Raji (cell line): ENCODE results near the gene EPHX1.

Experiments
- POLR2A ChIP-seq: IDR thresholded peaks from 2 replicates; pipeline ENCODE4 v1.6.1; 2011; ENCODE audit warnings: low read depth, low read length, control low read depth; ENCODE audit not compliant: insufficient read depth

Gene EPHX1

DNA sequence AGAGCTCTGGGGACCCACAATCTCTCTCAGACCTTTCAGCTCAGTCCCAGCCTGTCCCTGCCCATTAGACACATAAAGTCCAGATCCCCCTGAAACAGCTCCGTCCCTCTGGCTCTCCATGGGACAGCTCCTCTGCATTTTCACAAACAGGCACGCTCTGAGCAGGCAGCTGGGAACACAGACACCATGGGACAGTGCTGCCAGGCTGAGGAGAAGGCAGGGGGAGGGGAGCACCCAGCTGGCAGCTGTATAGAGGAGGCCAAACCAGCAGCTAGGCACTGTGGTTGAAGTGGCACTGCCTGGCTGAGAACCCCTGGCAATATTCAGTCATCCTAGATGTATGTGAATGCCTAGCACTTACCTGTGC, 70.3 kb downstream of the EPHX1 start:
- TF ChIP-seq POLR2A, result no peak

DNA sequence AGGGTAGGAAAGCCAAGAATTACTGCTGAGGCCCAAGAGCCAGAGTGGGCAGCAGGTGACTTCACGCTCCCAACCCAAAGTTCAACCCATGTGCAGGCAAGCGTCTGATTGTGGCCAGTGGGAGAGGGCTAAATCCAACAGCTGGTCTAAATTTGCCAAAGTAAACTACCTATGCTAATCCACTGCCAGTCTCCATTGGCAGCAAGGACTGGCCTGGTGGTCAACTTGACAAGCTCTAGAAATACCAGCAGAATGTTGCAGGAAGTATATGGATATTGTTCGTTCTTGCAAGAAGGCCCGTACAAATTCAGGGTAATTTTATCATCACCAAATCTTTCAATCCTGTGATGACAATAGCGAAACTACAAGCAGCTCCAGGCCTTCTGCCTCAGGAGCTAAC, 70.7 kb downstream of the EPHX1 start:
- TF ChIP-seq POLR2A, result no peak

DNA sequence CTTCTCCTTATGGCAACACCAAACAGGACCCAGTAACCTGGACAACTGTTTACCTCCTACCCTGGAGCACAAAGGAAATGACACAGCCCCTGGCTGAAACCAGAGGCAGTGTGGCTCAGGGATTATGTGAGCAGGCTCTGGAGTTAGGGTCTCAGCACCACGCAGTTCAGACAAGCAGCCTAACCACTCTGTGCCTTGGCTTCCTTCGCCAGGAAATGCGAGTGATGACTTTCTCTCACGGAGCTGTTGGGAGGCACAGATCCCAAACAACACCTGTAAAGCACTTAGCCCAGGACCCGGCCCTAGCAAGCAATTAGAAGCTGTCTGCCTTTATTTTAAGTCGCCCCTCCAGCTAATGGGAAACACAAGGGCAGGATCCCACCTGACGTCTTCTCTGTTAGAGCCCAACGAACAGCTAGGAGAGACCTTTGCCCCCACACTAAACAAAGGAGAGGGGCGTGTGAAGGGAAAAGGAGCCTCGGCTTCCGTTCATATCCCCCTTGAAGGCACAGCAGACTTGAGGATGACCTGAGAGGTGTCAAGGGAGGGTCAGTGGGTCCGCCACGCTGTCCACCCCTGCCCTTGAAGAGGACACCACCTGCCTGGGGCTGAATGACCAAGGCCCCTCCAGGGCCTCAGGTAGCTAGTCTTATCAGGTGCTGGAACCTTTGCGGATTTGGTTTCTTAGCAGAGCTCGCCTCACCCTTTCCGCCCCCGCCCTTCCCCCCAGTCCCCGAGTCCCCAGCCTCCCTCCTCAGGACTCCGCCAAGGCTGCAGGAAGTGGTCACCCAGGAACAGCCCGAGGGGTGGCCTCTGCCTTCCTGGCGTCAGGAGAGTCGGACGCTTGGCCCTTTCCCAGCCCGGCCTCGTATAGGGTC, 71.4 kb downstream of the EPHX1 start:
- no peak for TF ChIP-seq POLR2A

DNA sequence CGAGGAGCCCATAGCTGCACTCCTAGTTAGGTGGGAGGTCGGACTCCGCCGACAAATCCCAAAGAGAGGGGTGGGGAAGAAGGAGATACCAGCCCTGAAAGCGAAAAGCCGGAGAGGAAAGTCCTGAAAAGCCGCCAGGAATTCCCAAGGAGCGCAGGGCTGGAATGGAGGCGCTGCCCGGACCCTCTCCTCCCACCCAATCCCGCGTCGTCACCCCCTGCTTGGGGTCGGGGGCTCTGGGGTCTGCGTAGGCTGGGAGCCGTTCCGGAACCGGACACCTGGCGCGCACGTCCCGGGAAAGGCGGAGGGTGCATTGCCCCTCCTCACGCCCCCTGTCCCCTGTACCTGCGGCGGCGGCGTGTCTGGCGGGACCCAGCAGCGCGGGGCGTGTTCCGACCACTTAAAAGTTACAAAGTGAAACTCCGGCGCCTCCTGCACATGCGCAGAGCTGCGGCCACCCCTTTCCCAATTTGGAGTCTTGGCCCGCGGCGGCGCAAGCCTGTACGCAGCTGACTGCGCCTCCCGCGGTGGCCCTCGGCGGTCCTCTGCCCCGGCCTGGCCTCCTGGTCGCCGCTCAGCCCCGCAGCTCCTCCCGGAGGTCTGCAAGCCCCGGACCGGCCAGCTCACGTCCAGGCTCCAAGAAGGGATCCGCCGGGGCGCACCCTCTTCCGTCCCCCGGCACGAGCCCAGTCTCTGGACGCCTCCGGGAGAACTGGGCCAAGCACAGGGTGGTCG, 72.2 kb downstream of the EPHX1 start, which contains the start of gene TMEM63A:
Gene TMEM63A (minus strand): TSS at position 422 of the 735 bp plus-strand sequence. CDS start 4,800 bp downstream, outside the sequence.
- TF ChIP-seq POLR2A, result peak; percentile 67

DNA sequence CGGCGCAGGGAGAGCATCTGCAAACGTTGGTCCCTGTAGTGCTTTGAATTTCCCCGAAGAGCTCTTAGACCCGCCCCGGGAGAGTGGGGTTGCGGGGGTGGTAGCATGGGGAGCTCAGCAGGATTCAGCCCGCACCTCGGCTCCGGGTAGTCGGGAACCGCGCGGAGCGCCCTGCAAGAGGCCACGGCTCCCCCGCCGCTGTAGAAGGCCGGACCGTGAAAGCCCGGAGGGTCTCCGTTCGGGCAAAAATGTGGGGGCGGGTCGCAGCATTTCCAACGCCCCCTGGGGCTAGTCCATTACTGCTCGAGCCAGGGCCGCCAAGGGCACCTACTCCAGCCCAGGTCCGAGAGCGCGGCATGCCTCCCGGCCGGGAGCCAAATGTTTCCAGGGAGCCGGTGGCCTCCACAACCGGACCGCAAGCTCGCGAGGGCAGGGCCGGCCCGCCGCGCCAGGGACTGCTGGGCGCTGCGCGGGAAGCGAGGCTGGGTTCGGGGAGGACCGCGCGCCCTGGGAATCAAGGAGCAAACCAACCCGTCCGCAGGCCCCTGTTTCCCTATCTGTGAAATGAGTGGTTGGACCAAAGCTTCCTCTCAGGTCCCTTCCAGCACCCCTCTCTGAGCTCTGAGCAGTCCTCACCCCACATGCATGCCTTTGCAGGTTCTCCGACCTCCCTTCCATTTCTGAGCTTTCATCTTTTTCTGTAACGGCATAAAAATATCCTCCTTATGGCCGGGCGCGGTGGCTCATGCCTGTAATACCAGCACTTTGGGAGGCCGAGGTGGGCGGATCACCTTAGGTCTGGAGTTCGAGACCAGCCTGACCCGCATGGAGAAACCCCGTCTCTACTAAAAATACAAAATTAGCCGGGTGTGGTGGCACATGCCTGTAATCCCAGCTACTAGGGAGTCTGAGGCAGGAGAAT, 73.0 kb downstream of the EPHX1 start:
- TF ChIP-seq POLR2A, result no peak

DNA sequence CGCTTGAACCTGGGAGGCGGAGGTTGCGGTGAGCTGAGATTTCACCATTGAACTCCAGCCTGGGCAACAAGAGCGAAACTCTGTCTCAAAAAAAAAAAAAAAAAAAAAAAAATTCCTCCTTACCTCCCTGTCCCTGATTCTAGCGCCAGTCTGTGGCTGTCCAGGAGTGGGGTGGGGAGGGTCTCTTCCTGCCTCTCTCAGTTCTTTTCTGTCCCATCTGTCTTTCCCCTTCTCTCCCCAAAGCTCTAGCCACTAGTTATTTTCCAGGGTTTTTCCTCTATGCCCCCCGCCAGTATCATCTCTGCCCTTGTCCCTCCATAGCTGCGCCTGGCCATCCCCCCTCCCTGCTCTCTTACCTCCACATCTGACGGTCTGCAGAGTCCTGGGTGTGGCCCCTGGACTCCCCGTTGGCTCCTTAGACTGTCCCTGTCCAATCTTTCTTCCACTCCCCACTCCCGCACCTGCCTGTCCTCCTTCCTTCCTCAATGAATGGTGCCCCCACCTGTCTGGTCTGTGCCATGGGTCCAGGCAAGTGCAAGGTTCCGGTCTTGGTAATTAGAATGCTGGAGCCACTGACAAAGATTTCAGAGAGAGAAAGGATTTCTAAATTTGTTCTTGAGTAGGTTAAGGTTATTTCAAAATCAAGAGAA, 73.8 kb downstream of the EPHX1 start:
- no peak for TF ChIP-seq POLR2A

DNA sequence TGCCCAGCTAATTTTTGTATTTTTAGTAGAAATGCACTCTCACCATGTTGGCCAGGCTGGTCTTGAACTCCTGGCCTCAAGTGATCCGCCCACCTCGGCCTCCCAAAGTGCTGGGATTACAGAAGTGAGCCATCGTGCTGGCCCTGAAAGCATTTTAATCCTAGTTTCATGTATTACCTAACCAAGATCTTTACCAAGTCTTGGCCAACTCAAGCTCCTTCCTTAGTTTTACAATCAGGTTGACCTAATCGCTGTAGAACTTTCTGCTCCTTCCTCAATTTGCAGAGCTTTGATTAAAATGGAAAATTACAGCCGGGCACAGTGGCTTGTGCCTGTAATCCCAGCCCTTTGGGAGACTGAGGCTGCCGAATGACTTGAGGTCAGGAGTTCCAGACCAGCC, 75.4 kb downstream of the EPHX1 start:
- TF ChIP-seq POLR2A, result no peak

DNA sequence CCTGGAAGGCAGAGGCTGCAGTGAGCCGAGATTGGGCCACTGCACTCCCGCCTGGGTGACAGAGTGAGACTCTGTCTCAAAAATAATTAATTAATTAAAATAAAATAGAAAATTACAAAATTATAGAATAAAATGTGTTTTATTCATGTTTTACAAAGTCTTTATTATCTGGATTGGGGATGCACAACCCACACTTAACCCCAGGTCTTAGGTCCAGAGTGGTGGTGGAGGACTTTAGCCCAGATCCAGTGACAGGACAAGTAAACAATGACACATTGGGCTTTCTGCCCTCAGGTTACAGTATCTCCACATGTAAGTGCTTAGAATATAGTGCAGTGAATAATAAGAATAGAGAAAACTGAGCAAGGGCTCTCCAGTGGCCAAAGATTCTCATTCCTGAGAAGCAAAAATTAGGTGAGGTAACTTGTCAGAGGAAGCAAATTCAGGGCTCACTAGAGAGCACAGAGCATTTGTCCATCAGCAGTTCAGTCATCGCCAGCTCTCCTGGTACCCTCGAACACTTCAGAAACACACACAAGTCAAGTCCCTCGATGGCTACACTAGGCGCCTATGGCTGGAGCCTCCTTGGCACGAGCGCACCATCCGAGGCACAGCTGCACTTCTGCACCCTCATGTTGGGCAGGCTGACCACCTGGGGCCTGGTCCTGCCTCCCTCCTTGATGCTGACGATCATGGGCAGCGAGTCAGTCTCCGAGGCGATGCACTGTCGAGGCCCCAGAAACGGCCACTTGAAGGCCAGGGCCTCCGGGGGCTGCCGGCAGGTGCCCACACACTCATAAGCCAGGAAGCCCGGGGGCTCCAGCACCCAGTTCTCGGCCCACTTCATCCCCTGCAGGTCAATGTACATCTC, 76.5 kb downstream of the EPHX1 start:
- no peak for TF ChIP-seq POLR2A

DNA sequence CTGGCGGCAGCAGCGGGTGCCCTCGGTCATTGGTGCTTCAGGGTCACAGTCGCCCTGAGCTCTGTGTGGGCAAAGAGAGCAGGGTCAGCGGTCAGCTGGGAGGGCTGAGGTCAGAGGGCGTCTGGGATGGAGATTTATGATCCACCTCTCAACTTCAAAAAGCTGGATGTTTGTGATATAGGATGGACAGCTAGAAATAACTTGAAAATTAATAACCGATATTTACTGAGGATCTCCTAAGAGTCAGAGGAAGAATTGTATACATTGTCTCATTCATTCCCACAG, 77.0 kb downstream of the EPHX1 start:
- TF ChIP-seq POLR2A, result no peak

DNA sequence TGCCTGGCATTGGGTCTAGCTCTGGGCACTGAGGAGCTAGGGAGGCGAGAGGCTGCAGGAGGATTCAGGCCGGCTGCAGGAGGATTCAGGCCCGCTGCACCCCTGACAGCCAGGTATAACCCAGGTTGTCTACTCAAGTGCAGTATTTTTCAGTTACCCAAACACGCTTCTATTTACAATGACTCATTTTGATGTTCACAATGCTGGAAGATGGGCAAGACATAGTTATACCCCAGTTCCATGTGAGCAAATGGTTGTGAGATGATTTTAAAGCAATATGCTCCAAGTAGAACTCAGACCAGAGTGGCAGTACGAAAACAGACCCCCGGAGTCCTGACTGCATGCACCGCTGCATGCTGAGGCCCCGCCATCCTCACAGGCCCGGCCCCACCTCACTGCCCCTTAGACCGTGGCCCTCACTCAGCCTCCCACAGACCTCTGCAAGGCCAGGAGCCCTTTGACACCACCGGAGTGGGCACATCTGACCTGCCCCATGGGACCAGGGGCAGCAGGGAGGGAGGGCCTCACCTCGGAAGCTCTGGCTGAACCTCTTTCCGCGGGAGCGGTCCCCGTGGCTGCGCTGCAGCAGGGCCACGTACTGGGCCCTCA, 78.5 kb downstream of the EPHX1 start:
- no peak for TF ChIP-seq POLR2A

DNA sequence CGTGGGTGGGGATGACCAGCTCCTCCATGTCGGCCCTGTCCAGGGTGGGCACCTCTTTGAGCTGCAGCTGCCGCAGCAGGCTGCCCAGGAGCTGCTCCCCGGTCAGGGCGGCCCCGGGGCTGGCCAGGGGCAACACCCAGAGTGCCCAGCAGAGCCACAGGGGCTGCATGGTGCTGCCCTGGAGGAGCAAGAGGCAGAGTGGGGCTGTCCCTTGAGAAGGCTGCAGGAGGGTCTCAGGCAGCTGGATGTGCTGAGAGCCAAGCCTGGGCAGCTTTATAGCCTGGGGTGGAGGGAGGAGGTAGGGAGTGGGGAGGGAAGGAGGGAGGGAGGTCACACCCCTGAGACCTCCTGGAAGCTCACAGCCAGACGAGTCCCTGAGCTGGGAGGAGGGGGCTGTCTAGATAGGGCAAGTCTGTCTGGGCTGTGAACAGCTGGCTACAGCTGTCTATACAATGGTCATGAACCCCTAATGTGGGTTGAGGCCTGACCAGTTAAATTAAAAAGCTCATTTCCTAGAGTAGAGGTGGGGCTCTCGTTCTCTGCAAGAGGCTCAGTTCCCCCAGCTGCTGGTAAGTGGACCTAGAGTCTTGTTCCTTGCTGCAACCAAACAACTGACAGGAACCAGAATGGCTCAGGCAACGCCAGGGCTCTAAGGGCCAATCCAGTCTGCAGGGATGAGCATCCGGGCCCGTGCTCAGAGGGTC, 79.1 kb downstream of the EPHX1 start, which contains the start of gene LEFTY1:
Gene LEFTY1 (minus strand): TSS at position 249 of the 704 bp plus-strand sequence. CDS start 80 bp downstream, at position 169.
- TF ChIP-seq POLR2A, result no peak

DNA sequence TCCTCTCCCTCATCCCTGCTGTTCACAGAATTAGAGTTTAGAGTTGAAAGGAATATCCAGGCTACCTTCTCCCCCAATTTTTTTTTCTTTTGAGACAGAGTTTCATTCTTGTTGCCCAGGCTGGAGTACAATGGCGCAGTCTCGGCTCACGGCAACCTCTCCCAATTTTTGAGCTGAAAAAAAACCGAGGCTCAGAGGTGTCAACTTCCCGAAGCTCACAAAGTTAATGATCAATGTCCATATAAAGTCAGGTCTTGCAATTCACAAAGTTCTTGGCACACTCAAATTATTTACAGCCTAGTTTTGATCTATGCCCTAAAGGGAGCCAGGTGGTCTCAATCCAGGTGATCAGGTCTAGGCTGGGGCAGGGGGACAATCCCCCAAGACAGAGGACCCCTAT, 79.8 kb downstream of the EPHX1 start:
- TF ChIP-seq POLR2A, result no peak
